Neural cell (in vitro differentiated cells): Measurements from ENCODE around the gene LACC1. TPM values are rescaled to one million over a fixed set of nuclear protein-coding genes. Genes with fewer than 3 reads are reported as not detected.

ENCODE experiments used
- H2AFZ ChIP-seq: fragments of 200-600, 300-800 bp; sonication (generic), shearing (Covaris generic); 2 replicates; pipeline ENCODE4 v1.6.0; 2014; ENCODE audit warnings: low read depth, mild to moderate bottlenecking, antibody characterized with exemption, low read length, moderate library complexity
- H3F3A ChIP-seq: fragments of 200-600 bp; shearing (Covaris generic); 2 replicates; pipeline ENCODE4 v1.6.1; 2016; ENCODE audit warnings: mild to moderate bottlenecking, moderate library complexity, mixed read lengths, antibody characterized with exemption, low read length; ENCODE audit not compliant: insufficient read depth, poor library complexity, severe bottlenecking
- H3K27ac ChIP-seq: fragments of 200-600, 300-800 bp; sonication (generic), shearing (Covaris generic); 2 replicates; pipeline ENCODE4 v1.5.1; 2014; ENCODE audit warnings: mild to moderate bottlenecking, low read length, moderate library complexity
- H3K27me3 ChIP-seq: fragments of 300-800, 200-600 bp; sonication (generic), shearing (Covaris generic); 2 replicates; pipeline ENCODE4 v1.6.0; 2014; ENCODE audit warnings: mild to moderate bottlenecking, low read depth, low read length, moderate library complexity; ENCODE audit not compliant: insufficient read depth
- H3K36me3 ChIP-seq: fragments of 300-800, 200-600 bp; sonication (generic), shearing (Covaris generic); 2 replicates; pipeline ENCODE4 v1.5.1; 2014; ENCODE audit warnings: mild to moderate bottlenecking, antibody characterized with exemption, low read length, moderate library complexity; ENCODE audit not compliant: insufficient read depth
- H3K4me2 ChIP-seq: fragments of 300-800, 200-600 bp; sonication (generic), shearing (Covaris generic); 2 replicates; pipeline ENCODE4 v1.6.0; 2014; ENCODE audit warnings: mild to moderate bottlenecking, low read length
- H3K4me3 ChIP-seq: fragments of 300-800, 200-600 bp; sonication (generic), shearing (Covaris generic); 2 replicates; pipeline ENCODE4 v1.5.1; 2014; ENCODE audit warnings: mild to moderate bottlenecking, low read length, moderate library complexity
- H3K79me2 ChIP-seq: fragments of 200-600 bp; shearing (Covaris generic); replicated peaks from 2 replicates; pipeline ENCODE4 v1.6.0; 2014; ENCODE audit warnings: mild to moderate bottlenecking, low read length, moderate library complexity; ENCODE audit not compliant: insufficient read depth
- H3K9ac ChIP-seq: fragments of 300-800, 200-600 bp; sonication (generic), shearing (Covaris generic); 2 replicates; pipeline ENCODE4 v1.6.1; 2016; ENCODE audit warnings: mild to moderate bottlenecking, low read length, mixed read lengths
- H3K9me2 ChIP-seq: fragments of 200-600 bp; shearing (Covaris generic); 2 replicates; pipeline ENCODE4 v1.6.1; 2016; ENCODE audit warnings: mild to moderate bottlenecking, low read length, mixed read lengths; ENCODE audit not compliant: insufficient read depth
- H3K9me3 ChIP-seq: fragments of 200-600, 300-800 bp; sonication (generic), shearing (Covaris generic); 2 replicates; pipeline ENCODE4 v1.6.1; 2016; ENCODE audit warnings: mild to moderate bottlenecking, mixed run types, low read length, moderate library complexity, mixed read lengths
- H4K20me1 ChIP-seq: fragments of 200-600 bp; shearing (Covaris generic); 2 replicates; pipeline ENCODE4 v1.6.1; 2016; ENCODE audit warnings: mild to moderate bottlenecking, mixed run types; ENCODE audit not compliant: insufficient read depth
- CTCF ChIP-seq: fragments of 450-650 bp; IDR thresholded peaks from 2 replicates; pipeline ENCODE4 v1.5.1; 2014; ENCODE audit warnings: antibody characterized with exemption, mild to moderate bottlenecking, moderate library complexity; ENCODE audit not compliant: poor library complexity, severe bottlenecking
- EP300 ChIP-seq: fragments of 450-650 bp; conservative IDR thresholded peaks from 2 replicates; pipeline ENCODE4 v1.6.1; 2014; ENCODE audit warnings: antibody characterized with exemption, mild to moderate bottlenecking, moderate library complexity; ENCODE audit not compliant: poor library complexity, severe bottlenecking
- MXI1 ChIP-seq: fragments of 450-650 bp; conservative IDR thresholded peaks from 2 replicates; pipeline ENCODE4 v1.6.1; 2014; ENCODE audit warnings: antibody characterized with exemption, mild to moderate bottlenecking; ENCODE audit not compliant: poor library complexity, severe bottlenecking
- RAD21 ChIP-seq: fragments of 450-650 bp; conservative IDR thresholded peaks from 2 replicates; pipeline ENCODE4 v1.6.1; 2014; ENCODE audit warnings: antibody characterized with exemption, mild to moderate bottlenecking, moderate library complexity
- REST ChIP-seq: IDR thresholded peaks from 2 replicates; pipeline ENCODE4 v1.6.1; 2012; ENCODE audit warnings: borderline replicate concordance
- SMC3 ChIP-seq: fragments of 450-650 bp; conservative IDR thresholded peaks from 2 replicates; pipeline ENCODE4 v1.6.1; 2014; ENCODE audit warnings: antibody characterized with exemption, mild to moderate bottlenecking, moderate library complexity; ENCODE audit not compliant: poor library complexity
- TAF1 ChIP-seq: IDR thresholded peaks from 2 replicates; pipeline ENCODE4 v1.6.1; 2012; ENCODE audit warnings: low read depth
- polyA plus RNA-seq: library from polyadenylated mRNA; depleted of rRNA; stranded (reverse); fragments of >200 nt; gene quantifications from 2 replicates; pipeline ENCODE4 v1.2.3, GENCODE V29; 2014

Gene LACC1
- polyA plus RNA-seq, 1 donor from 2014 or later, result 2.2 TPM

- Histone ChIP-seq H4K20me1 (no peaks in the 10 kb centered on the region), H3K79me2 (no peaks in the 10 kb centered on the region), H3K27me3 (peaks cover 29% of the 10 kb centered on the region), H2AFZ (no peak overlapping the region), H3K36me3 (no peaks in the 10 kb centered on the region), H3F3A (peaks cover 4% of the 10 kb centered on the region), H3K4me2 (no peak overlapping the region), H3K9ac (no peak overlapping the region), H3K9me2 (no peaks in the 10 kb centered on the region), H3K27ac (no peak overlapping the region), H3K9me3 (no peaks in the 10 kb centered on the region), H3K4me3 (no peak overlapping the region)
- TF ChIP-seq SMC3 (no peak), MXI1 (no peak), EP300 (no peak), TAF1 (no peak), CTCF (no peak), RAD21 (no peak)
Measured at GRCh38 chr13:43883631-43884030, 3.9 kb downstream of the LACC1 start.

GRCh38 chr13:43884222-43884621 is 4.5 kb downstream of the LACC1 start:
- H4K20me1 ChIP-seq, result no peaks in the 10 kb centered on the region
- H3K4me3 ChIP-seq, result no peak overlapping the region
- no peaks in the 10 kb centered on the region for H3K9me2 ChIP-seq
- no peak overlapping the region for H3K9ac ChIP-seq
- peaks cover 23% of the 10 kb centered on the region for H3K27me3 ChIP-seq
- no peaks in the 10 kb centered on the region for H3K36me3 ChIP-seq
- H3K9me3 ChIP-seq, result no peaks in the 10 kb centered on the region
- peaks cover 4% of the 10 kb centered on the region for H3F3A ChIP-seq
- no peaks in the 10 kb centered on the region for H3K79me2 ChIP-seq
- no peak overlapping the region for H3K27ac ChIP-seq
- no peak overlapping the region for H3K4me2 ChIP-seq
- TF ChIP-seq REST (no peak), EP300 (no peak)
- no peak overlapping the region for H2AFZ ChIP-seq

- Histone ChIP-seq H3K79me2 (no peaks in the 10 kb centered on the region), H3K4me3 (no peak overlapping the region)
Measured at GRCh38 chr13:43894438-43894837, 14.7 kb downstream of the LACC1 start.

More at GRCh38 chr13:43894438-43894837, 14.7 kb downstream of the LACC1 start:
- Histone ChIP-seq H3K9me2 (no peaks in the 10 kb centered on the region), H3K27ac (no peak overlapping the region), H3K27me3 (no peaks in the 10 kb centered on the region), H4K20me1 (no peaks in the 10 kb centered on the region), H2AFZ (no peak overlapping the region), H3K4me2 (no peak overlapping the region), H3K9ac (no peak overlapping the region), H3F3A (no peaks in the 10 kb centered on the region), H3K9me3 (no peaks in the 10 kb centered on the region), H3K36me3 (no peaks in the 10 kb centered on the region)
- TF ChIP-seq MXI1 (no peak), SMC3 (no peak)
